Measurements from ENCODE around the gene TMEM151B. TPM values are rescaled to one million over a fixed set of nuclear protein-coding genes. Genes with fewer than 3 reads are reported as not detected.

The TMEM151B gene
- under 1 TPM in 2 of 4 donors, not detected in 2; 0.09 to 0.21 TPM for total RNA-seq

GRCh38 chr6:44269921-44270525, at the start of gene TMEM151B:
TMEM151B (plus strand) TSS chr6:44270450; CDS start chr6:44270743, 293 bp downstream.
- Histone ChIP-seq H3K4me1 (peaks cover 0 to 6% of the 10 kb centered on the region in 2 donors), H3K4me3 (peak within 1 kb of the TSS; percentile 17 to 33), H3K27me3 (peaks cover 12 to 13% of the 10 kb centered on the region in 2 donors), H3K27ac (no peak within 1 kb of the TSS), H3K36me3 (no peaks in the 10 kb centered on the region), H3K9me3 (no peaks in the 10 kb centered on the region)
- intact Hi-C loops (cut with DNase I; ENCODE audit: low total_unique reads): no loop called here
- DNase-seq: no peak
- TF ChIP-seq, protein P1, sequence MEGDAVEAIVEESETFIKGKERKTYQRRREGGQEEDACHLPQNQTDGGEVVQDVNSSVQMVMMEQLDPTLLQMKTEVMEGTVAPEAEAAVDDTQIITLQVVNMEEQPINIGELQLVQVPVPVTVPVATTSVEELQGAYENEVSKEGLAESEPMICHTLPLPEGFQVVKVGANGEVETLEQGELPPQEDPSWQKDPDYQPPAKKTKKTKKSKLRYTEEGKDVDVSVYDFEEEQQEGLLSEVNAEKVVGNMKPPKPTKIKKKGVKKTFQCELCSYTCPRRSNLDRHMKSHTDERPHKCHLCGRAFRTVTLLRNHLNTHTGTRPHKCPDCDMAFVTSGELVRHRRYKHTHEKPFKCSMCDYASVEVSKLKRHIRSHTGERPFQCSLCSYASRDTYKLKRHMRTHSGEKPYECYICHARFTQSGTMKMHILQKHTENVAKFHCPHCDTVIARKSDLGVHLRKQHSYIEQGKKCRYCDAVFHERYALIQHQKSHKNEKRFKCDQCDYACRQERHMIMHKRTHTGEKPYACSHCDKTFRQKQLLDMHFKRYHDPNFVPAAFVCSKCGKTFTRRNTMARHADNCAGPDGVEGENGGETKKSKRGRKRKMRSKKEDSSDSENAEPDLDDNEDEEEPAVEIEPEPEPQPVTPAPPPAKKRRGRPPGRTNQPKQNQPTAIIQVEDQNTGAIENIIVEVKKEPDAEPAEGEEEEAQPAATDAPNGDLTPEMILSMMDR (IDR thresholded peaks at IDR 0.05): no peak
- TF ChIP-seq POLR2A (IDR thresholded peaks at IDR 0.05): no peak

- no peak for DNase-seq
- Histone ChIP-seq H3K36me3 (no peaks in the 10 kb centered on the region), H3K27me3 (no peaks in the 10 kb centered on the region), H3K4me3 (no peak overlapping the region), H3K27ac (peak overlapping the region; percentile 89 to 91), H3K4me1 (peaks cover 0 to 15% of the 10 kb centered on the region in 2 donors), H3K9me3 (no peaks in the 10 kb centered on the region)
- intact Hi-C loops (cut with DNase I; ENCODE audit: low total_unique reads): no loop called here
- TF ChIP-seq, protein P1 (IDR thresholded peaks at IDR 0.05): no peak
- TF ChIP-seq POLR2A (IDR thresholded peaks at IDR 0.05): no peak
Measured at GRCh38 chr6:44220913-44221290, 49.3 kb upstream of the TMEM151B start.

DNA sequence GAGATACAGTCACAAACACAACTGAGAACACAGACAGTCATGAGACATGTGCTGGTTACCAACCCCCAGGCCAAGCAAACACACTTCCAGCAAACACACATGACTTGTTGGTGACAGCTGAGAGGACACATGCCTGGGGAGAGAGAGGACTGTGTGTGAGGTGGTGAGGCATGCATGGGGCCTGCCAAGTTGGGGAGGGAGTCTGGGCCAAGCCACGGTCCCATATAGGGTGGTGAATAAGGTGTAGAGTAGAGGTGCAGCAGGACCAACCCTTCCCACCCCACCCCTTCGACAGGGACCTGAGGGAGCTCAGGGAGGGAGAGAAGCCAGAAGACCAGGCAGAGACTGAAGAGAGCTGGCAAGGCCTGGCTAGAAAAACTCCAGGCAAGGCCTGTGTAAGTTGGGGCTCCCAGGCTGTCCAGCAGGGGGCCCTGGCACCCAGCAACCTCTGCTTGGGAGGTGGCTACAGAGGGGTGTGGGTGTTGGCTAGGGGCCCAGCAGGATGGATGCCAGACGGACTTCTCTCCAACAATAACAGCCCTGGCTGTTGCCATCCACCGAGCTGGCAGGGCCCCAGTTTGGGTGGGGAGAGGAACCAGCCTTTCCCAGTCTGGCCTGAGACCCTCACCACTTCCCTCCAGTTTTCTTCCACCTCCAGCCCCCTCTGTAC, 48.8 kb upstream of the TMEM151B start:
- Histone ChIP-seq H3K4me1 (peaks cover 0 to 20% of the 10 kb centered on the region in 2 donors), H3K9me3 (no peaks in the 10 kb centered on the region), H3K27ac (peak overlapping the region; percentile 89 to 91), H3K36me3 (no peaks in the 10 kb centered on the region), H3K4me3 (peak overlapping the region in 1 of 2 donors; percentile 5), H3K27me3 (no peaks in the 10 kb centered on the region)
- peak; percentile 85 to 90 for DNase-seq
- TF ChIP-seq, protein P1 (IDR thresholded peaks at IDR 0.05): peak; percentile 63 to 86 (median 82)
- TF ChIP-seq POLR2A (IDR thresholded peaks at IDR 0.05): no peak
- intact Hi-C loops (cut with DNase I; ENCODE audit: low total_unique reads): no loop called here

DNA sequence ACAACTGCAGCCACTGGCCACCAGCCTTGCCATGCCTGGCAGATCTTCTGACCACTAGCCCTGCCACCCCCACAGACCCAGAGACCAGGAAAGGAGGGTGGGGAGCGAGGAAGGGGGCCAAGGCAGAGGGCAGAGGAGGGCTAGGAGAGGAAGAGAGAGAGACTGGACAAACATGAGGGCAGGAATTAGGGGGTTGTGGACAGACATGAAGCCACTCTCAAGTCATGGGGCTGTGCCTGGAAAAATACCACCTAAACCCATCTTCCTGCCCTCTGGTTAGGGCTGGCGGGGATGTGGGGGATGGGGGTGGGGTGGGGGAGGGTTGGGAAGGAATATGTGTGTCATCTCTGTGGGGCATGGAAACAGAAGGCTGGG, 48.3 kb upstream of the TMEM151B start:
- DNase-seq: no peak
- H3K9me3 ChIP-seq: no peaks in the 10 kb centered on the region
- intact Hi-C loops (cut with DNase I; ENCODE audit: low total_unique reads): no loop called here
- peak overlapping the region in 1 of 2 donors; percentile 5 for H3K4me3 ChIP-seq
- no peaks in the 10 kb centered on the region for H3K27me3 ChIP-seq
- no peaks in the 10 kb centered on the region for H3K36me3 ChIP-seq
- peaks cover 0 to 25% of the 10 kb centered on the region in 2 donors for H3K4me1 ChIP-seq
- peak overlapping the region; percentile 89 to 91 for H3K27ac ChIP-seq
- no peak for TF ChIP-seq POLR2A (IDR thresholded peaks at IDR 0.05)
- TF ChIP-seq, protein P1 (IDR thresholded peaks at IDR 0.05): no peak
